GM12891 (cell line): ENCODE results near the gene TECTA.

Experiments
- PAX5 ChIP-seq: IDR thresholded peaks from 2 replicates; pipeline ENCODE4 v1.6.1; 2011; ENCODE audit warnings: low read length, moderate library complexity, mild to moderate bottlenecking; ENCODE audit not compliant: insufficient read depth, severe bottlenecking
- POLR2A ChIP-seq: IDR thresholded peaks from 2 replicates; pipeline ENCODE4 v1.6.1; 2011; ENCODE audit warnings: low read depth, low read length, control low read depth
- POLR2AphosphoS5 ChIP-seq: IDR thresholded peaks from 2 replicates; pipeline ENCODE4 v1.6.1; 2011; ENCODE audit warnings: low read depth, low read length, control low read depth
- TAF1 ChIP-seq: IDR thresholded peaks from 2 replicates; pipeline ENCODE4 v1.6.1; 2011; ENCODE audit warnings: low read depth, low read length, control low read depth

DNA sequence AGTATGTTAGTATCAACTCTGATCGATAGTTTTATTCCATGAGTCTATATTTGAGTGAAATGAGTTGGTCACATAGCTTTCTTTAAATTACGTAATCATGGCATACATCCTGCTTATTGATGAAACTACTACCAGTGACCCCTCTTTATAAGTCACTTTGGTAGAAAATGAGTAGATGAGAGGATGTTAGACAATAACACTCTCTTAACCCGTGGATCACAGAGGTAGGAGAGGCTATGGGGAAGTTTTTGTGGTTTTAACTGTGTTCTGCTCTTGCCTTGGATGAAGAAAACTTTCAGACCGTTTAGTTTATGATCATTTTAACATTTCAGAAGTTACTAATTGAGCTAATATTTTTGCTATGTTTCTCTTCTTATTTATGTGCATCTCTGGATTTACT lies 43.1 kb upstream of the TECTA start:
- no peak for TF ChIP-seq PAX5
- no peak for TF ChIP-seq POLR2AphosphoS5
- no peak for TF ChIP-seq POLR2A
- TF ChIP-seq TAF1, result no peak
